K562 (cell line): ENCODE data around the gene GABRB1. TPM values are rescaled to one million over a fixed set of nuclear protein-coding genes. Genes with fewer than 3 reads are reported as not detected.

Source experiments
- ATAC-seq: fragments of 200-7000 bp; cut with Tn5 transposase; 3 replicates; pipeline ENCODE4 v1.9.1; 2020; ENCODE audit warnings: moderate library complexity
- BruUV-seq: library from RNA; stranded (reverse); fragments of 400-500 nt; replicated peaks from 2 replicates; lab custom pipeline; 2021; lab: Mats Ljungman, UMichigan
- CTCF ChIA-PET: fragments of 300-600 bp; formaldehyde crosslinking; extraction: SDS; loops from one replicate; lab custom pipeline; 2021; ENCODE audit warnings: low intra/inter-chr PET ratio; lab: Yijun Ruan, JAX
- POLR2A ChIA-PET: fragments of 300-600, 350-650 bp; sonication (Branson Sonifier 250); formaldehyde crosslinking; extraction: SDS; loops from one replicate; lab custom pipeline; 2021; ENCODE audit warnings: antibody characterized with exemption, inconsistent platforms; lab: Yijun Ruan, JAX
- DNase-seq, 4 experiments: peaks; one replicate each; pipeline versions ENCODE4 v3.0.0 to v3.0.0-alpha.2; 2011 to 2018; ENCODE audit warnings: low spot score in 3 of 4, mixed read lengths in 3 of 4; ENCODE audit errors: extremely low read depth in 1 of 4
- FAIRE-seq: peaks from 2 replicates; lab custom pipeline; 2011; peaks lifted over from hg19 to GRCh38; lab: Jason Lieb, UNC
- H2AFZ ChIP-seq: 2 replicates; pipeline ENCODE4 v1.6.0; 2011; ENCODE audit warnings: low read depth, low read length, control low read depth, inconsistent platforms
- H3K27ac ChIP-seq: fragments of 200-600 bp; 3 replicates; pipeline ENCODE4 v1.8.0; 2011; ENCODE audit warnings: low read depth, mild to moderate bottlenecking, control low read depth, inconsistent platforms, low read length, moderate library complexity, mixed read lengths; ENCODE audit errors: extremely low read depth
- H3K27me3 ChIP-seq, 2 experiments: fragments of 300-600 bp in 1 of 2; 2 replicates in 1 of 2; 3 replicates in 1 of 2; pipeline versions ENCODE4 v1.6.0 to v1.8.0; 2011; ENCODE audit warnings: inconsistent platforms in 2 of 2, low read length in 2 of 2, mild to moderate bottlenecking in 1 of 2, mixed read lengths in 1 of 2, moderate library complexity in 1 of 2; ENCODE audit not compliant: control insufficient read depth in 2 of 2, insufficient read depth in 2 of 2
- H3K36me3 ChIP-seq: fragments of 300-600 bp; 3 replicates; pipeline ENCODE4 v1.8.0; 2011; ENCODE audit warnings: mild to moderate bottlenecking, low read length, inconsistent platforms; ENCODE audit not compliant: control insufficient read depth, insufficient read depth
- H3K4me1 ChIP-seq, 2 experiments: fragments of 200-600 bp in 1 of 2; replicated peaks in 1 of 2; 2 replicates in 1 of 2; 3 replicates in 1 of 2; pipeline versions ENCODE4 v1.5.1 to v1.8.0; 2011; ENCODE audit warnings: inconsistent platforms in 2 of 2, low read length in 2 of 2, mild to moderate bottlenecking in 1 of 2, mixed read lengths in 1 of 2, moderate library complexity in 1 of 2; ENCODE audit not compliant: control insufficient read depth in 2 of 2, insufficient read depth in 2 of 2
- H3K4me2 ChIP-seq: 2 replicates; pipeline ENCODE4 v1.6.1; 2011; ENCODE audit warnings: low read length, control low read depth, inconsistent platforms, mixed read lengths; ENCODE audit not compliant: insufficient read depth
- H3K4me3 ChIP-seq: fragments of 200-600 bp; sonication (generic), shearing (Covaris generic); 2 replicates; pipeline ENCODE4 v1.5.1; 2016; ENCODE audit warnings: control low read depth, inconsistent platforms
- H3K79me2 ChIP-seq: fragments of 200-600 bp; 3 replicates; pipeline ENCODE4 v1.8.0; 2011; ENCODE audit warnings: low read length, inconsistent platforms; ENCODE audit not compliant: control insufficient read depth, insufficient read depth
- H3K9ac ChIP-seq, 2 experiments: 2 replicates each; pipeline versions ENCODE4 v1.6.0 to v1.6.1; 2011; ENCODE audit warnings: low read depth in 2 of 2, low read length in 2 of 2, control low read depth in 1 of 2, inconsistent platforms in 1 of 2, mild to moderate bottlenecking in 1 of 2, mixed read lengths in 1 of 2; ENCODE audit not compliant: insufficient read depth in 1 of 2
- H3K9me1 ChIP-seq: one replicate; pipeline ENCODE4 v1.6.0; 2011; ENCODE audit warnings: inconsistent platforms, mild to moderate bottlenecking, low read length, moderate library complexity; ENCODE audit not compliant: control insufficient read depth, insufficient read depth
- H3K9me3 ChIP-seq: replicated peaks from 2 replicates; pipeline ENCODE4 v1.5.1; 2011; ENCODE audit warnings: low read depth, low read length, inconsistent platforms; ENCODE audit not compliant: control insufficient read depth, insufficient read depth
- H4K20me1 ChIP-seq: replicated peaks from 2 replicates; pipeline ENCODE4 v1.6.1; 2011; ENCODE audit warnings: low read length, inconsistent platforms, mixed read lengths; ENCODE audit not compliant: control insufficient read depth, insufficient read depth
- CBX3 ChIP-seq, 2 experiments: IDR thresholded peaks; 1 replicate in 1 of 2; 2 replicates in 1 of 2; pipeline ENCODE4 v1.6.1; 2012; ENCODE audit warnings: inconsistent platforms in 2 of 2, low read length in 2 of 2, borderline replicate concordance in 1 of 2, control low read depth in 1 of 2
- CREB1 ChIP-seq, 2 experiments: sonication (generic) in 1 of 2; formaldehyde crosslinking in 1 of 2; IDR thresholded peaks; 2 replicates each; pipeline versions ENCODE4 v1.6.1 to v1.8.0; 2012 to 2022; ENCODE audit warnings: inconsistent platforms in 1 of 2, mild to moderate bottlenecking in 1 of 2, missing genetic modification reagents in 1 of 2, moderate library complexity in 1 of 2
- HEY1 ChIP-seq: fragments of 250-450 bp; sonication (Bioruptor Pico); IDR thresholded peaks from 2 replicates; pipeline ENCODE4 v1.5.0; 2020; ENCODE audit warnings: mild to moderate bottlenecking, moderate library complexity, borderline replicate concordance
- ILK ChIP-seq: fragments of 450-650 bp; IDR thresholded peaks from 2 replicates; pipeline ENCODE4 v1.6.1; 2016; ENCODE audit warnings: missing genetic modification characterization, low read depth, mild to moderate bottlenecking, missing compliant biosample characterization, moderate library complexity, borderline replicate concordance
- KLF16 ChIP-seq: IDR thresholded peaks from 2 replicates; pipeline ENCODE4 v1.6.1; 2016; ENCODE audit warnings: antibody characterized with exemption
- NELFE ChIP-seq: IDR thresholded peaks from 2 replicates; pipeline ENCODE4 v1.6.1; 2011; ENCODE audit warnings: mild to moderate bottlenecking; ENCODE audit not compliant: insufficient read depth, insufficient read length
- NEUROD1 ChIP-seq: fragments of 150-350 bp; IDR thresholded peaks from 2 replicates; pipeline ENCODE4 v1.6.1; 2014; ENCODE audit warnings: borderline replicate concordance, low read length, low read depth; ENCODE audit not compliant: partially characterized antibody
- RBM22 ChIP-seq: fragments of 200-400 bp; formaldehyde crosslinking; IDR thresholded peaks from 2 replicates; pipeline ENCODE4 v1.6.1; 2018; ENCODE audit warnings: low read length, low read depth; ENCODE audit not compliant: poor library complexity, severe bottlenecking
- ZNF311 ChIP-seq: fragments of 250-450 bp; sonication (Bioruptor Pico); IDR thresholded peaks from 2 replicates; pipeline ENCODE4 v1.4.0; 2020; ENCODE audit warnings: mild to moderate bottlenecking, moderate library complexity
- ZNF699 ChIP-seq: fragments of 250-450 bp; sonication (Bioruptor Pico); IDR thresholded peaks from 2 replicates; pipeline ENCODE4 v1.8.0; 2021; ENCODE audit warnings: mild to moderate bottlenecking, moderate library complexity; ENCODE audit not compliant: insufficient replicate concordance
- WGBS: fragments of 100-300 bp; shearing (Covaris generic); methylation state at CpG from one replicate; pipeline ENCODE4 v1.1.6; 2016; ENCODE audit warnings: low coverage, mixed read lengths; ENCODE audit not compliant: insufficient coverage; ENCODE audit errors: missing lambda C conversion rate; 5-methylcytosine and 5-hydroxymethylcytosine counted together
- in situ Hi-C: fragments of 300-500 bp; cut with MboI; formaldehyde crosslinking; loops from 4 replicates; pipeline ENCODE4 v1.15.0; 2018; ENCODE audit warnings: inconsistent platforms, mixed read lengths
- intact Hi-C: fragments of 100-400 bp; cut with micrococcal nuclease; formaldehyde crosslinking; loops from 2 replicates; pipeline ENCODE4 v1.14.2; 2022
- polyA plus RNA-seq, 8 experiments: library from polyadenylated mRNA; depleted of rRNA in 4 of 8; stranded (reverse) in 5 of 8; unstranded in 3 of 8; fragments of >200 nt; fragmentation: Nextera tagmentation in 2 of 8; fragmentation: Illumina TruSeq in 1 of 8; extraction: Ambion mirVana in 2 of 8; extraction: Trizol in 1 of 8; gene quantifications; 2 replicates each; pipeline versions ENCODE4 v1.2.1 to v1.2.3, GENCODE V29; 2011 to 2014; ENCODE audit warnings: inconsistent platforms in 1 of 8, missing spikeins in 1 of 8
- total RNA-seq, 7 experiments: library from RNA; depleted of rRNA in 6 of 7; stranded (reverse); fragments of >200 nt in 6 of 7; fragmentation: Illumina TruSeq in 2 of 7; extraction: Trizol in 2 of 7; gene quantifications; 2 replicates each; pipeline versions ENCODE4 v1.2.1 to v1.2.3, GENCODE V29; 2011 to 2021; ENCODE audit warnings: low replicate concordance in 1 of 7
- TF ChIP-seq, protein P1 (sequence below): sonication (generic); formaldehyde crosslinking; IDR thresholded peaks from 2 replicates; pipeline ENCODE4 v1.8.0; 2022; ENCODE audit warnings: mild to moderate bottlenecking, missing genetic modification reagents
- TF ChIP-seq, protein P2 (sequence below): fragments of 450-650 bp; formaldehyde crosslinking; IDR thresholded peaks from 2 replicates; pipeline ENCODE4 v1.4.0; 2020; ENCODE audit warnings: mild to moderate bottlenecking, moderate library complexity
- TF ChIP-seq, protein P3 (sequence below): IDR thresholded peaks from 2 replicates; pipeline ENCODE4 v1.6.1; 2011; ENCODE audit warnings: borderline replicate concordance, low read depth, mild to moderate bottlenecking, moderate library complexity, low read length; ENCODE audit not compliant: insufficient read depth, poor library complexity, severe bottlenecking
- TF ChIP-seq, protein P4 (sequence below): fragments of 450-650 bp; IDR thresholded peaks from 2 replicates; pipeline ENCODE4 v1.7.1; 2018; ENCODE audit warnings: mild to moderate bottlenecking, low read depth; ENCODE audit not compliant: partially characterized antibody

The GABRB1 gene
- total and polyA plus RNA-seq, 9 of the 15 experiments (the other 6 are each of a cell fraction or from before 2014, with no cell fraction given): not detected

DNA sequence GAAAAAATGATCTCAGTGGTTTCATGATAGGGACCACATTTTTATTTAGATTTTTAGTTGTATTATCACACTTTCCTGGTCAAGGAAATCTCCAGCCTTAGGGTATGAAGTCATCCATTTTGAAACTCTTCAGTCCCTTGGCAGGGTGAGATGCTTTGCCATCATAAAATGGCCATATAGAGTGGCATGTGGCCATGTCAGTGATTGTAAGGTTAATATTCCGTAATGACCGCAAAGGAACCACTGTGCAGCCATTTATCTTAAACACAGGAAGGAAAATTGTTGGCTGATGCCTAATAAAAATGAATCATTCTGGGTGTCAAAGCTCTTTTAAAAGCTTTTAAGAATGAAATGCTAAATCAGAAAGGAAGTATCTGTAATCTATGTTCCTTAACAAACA lies 396.6 kb downstream of the GABRB1 start:
- Histone ChIP-seq H3K27ac (no peak overlapping the region), H3K27me3 (no peaks in the 10 kb centered on the region), H3K9me3 (no peaks in the 10 kb centered on the region), H3K4me2 (no peak overlapping the region), H3K36me3 (no peaks in the 10 kb centered on the region), H3K4me1 (peaks cover 0 to 2% of the 10 kb centered on the region in 2 experiments; a peak in 1 of 5 replicates), H3K9ac (no peak overlapping the region), H2AFZ (no peak overlapping the region), H3K9me1 (no peaks in the 10 kb centered on the region), H3K4me3 (no peak overlapping the region), H4K20me1 (no peaks in the 10 kb centered on the region), H3K79me2 (no peaks in the 10 kb centered on the region)
- CTCF ChIA-PET: no interaction called here
- intact Hi-C loops: no loop called here
- BruUV-seq: no TSS peak
- in situ Hi-C loops: no loop called here
- POLR2A ChIA-PET: no interaction called here
- no peak for DNase-seq
- no peak for FAIRE-seq
- 0% methylated on average over 2 of the region's 2 CpGs for WGBS
- no peak for ATAC-seq
- TF ChIP-seq HEY1 (CRISPR knock-in tag): no peak
- TF ChIP-seq, protein P1, sequence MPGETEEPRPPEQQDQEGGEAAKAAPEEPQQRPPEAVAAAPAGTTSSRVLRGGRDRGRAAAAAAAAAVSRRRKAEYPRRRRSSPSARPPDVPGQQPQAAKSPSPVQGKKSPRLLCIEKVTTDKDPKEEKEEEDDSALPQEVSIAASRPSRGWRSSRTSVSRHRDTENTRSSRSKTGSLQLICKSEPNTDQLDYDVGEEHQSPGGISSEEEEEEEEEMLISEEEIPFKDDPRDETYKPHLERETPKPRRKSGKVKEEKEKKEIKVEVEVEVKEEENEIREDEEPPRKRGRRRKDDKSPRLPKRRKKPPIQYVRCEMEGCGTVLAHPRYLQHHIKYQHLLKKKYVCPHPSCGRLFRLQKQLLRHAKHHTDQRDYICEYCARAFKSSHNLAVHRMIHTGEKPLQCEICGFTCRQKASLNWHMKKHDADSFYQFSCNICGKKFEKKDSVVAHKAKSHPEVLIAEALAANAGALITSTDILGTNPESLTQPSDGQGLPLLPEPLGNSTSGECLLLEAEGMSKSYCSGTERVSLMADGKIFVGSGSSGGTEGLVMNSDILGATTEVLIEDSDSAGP: no peak
- no peak for TF ChIP-seq RBM22
- TF ChIP-seq CBX3 (IDR thresholded peaks at IDR 0.05; ENCODE audit: borderline replicate concordance in 1 of 2, low read length in 2 of 2): no peak
- no peak for TF ChIP-seq CREB1 (IDR thresholded peaks at IDR 0.05)
- no peak for TF ChIP-seq CREB1 (CRISPR knock-in tag; IDR thresholded peaks at IDR 0.05)
- no peak for TF ChIP-seq ZNF311
- TF ChIP-seq, protein P2, sequence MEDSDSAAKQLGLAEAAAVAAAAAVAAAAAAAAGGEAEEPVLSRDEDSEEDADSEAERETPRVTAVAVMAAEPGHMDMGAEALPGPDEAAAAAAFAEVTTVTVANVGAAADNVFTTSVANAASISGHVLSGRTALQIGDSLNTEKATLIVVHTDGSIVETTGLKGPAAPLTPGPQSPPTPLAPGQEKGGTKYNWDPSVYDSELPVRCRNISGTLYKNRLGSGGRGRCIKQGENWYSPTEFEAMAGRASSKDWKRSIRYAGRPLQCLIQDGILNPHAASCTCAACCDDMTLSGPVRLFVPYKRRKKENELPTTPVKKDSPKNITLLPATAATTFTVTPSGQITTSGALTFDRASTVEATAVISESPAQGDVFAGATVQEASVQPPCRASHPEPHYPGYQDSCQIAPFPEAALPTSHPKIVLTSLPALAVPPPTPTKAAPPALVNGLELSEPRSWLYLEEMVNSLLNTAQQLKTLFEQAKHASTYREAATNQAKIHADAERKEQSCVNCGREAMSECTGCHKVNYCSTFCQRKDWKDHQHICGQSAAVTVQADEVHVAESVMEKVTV (CRISPR knock-in tag): no peak
- no peak for TF ChIP-seq KLF16
- TF ChIP-seq, protein P3, sequence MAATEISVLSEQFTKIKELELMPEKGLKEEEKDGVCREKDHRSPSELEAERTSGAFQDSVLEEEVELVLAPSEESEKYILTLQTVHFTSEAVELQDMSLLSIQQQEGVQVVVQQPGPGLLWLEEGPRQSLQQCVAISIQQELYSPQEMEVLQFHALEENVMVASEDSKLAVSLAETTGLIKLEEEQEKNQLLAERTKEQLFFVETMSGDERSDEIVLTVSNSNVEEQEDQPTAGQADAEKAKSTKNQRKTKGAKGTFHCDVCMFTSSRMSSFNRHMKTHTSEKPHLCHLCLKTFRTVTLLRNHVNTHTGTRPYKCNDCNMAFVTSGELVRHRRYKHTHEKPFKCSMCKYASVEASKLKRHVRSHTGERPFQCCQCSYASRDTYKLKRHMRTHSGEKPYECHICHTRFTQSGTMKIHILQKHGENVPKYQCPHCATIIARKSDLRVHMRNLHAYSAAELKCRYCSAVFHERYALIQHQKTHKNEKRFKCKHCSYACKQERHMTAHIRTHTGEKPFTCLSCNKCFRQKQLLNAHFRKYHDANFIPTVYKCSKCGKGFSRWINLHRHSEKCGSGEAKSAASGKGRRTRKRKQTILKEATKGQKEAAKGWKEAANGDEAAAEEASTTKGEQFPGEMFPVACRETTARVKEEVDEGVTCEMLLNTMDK: no peak
- no peak for TF ChIP-seq ZNF699 (CRISPR knock-in tag)
- no peak for TF ChIP-seq NEUROD1
- TF ChIP-seq ILK (tag): no peak
- TF ChIP-seq, protein P4, sequence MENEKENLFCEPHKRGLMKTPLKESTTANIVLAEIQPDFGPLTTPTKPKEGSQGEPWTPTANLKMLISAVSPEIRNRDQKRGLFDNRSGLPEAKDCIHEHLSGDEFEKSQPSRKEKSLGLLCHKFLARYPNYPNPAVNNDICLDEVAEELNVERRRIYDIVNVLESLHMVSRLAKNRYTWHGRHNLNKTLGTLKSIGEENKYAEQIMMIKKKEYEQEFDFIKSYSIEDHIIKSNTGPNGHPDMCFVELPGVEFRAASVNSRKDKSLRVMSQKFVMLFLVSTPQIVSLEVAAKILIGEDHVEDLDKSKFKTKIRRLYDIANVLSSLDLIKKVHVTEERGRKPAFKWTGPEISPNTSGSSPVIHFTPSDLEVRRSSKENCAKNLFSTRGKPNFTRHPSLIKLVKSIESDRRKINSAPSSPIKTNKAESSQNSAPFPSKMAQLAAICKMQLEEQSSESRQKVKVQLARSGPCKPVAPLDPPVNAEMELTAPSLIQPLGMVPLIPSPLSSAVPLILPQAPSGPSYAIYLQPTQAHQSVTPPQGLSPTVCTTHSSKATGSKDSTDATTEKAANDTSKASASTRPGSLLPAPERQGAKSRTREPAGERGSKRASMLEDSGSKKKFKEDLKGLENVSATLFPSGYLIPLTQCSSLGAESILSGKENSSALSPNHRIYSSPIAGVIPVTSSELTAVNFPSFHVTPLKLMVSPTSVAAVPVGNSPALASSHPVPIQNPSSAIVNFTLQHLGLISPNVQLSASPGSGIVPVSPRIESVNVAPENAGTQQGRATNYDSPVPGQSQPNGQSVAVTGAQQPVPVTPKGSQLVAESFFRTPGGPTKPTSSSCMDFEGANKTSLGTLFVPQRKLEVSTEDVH: no peak
- TF ChIP-seq NELFE: no peak
